Fibroblast of mammary gland (primary cell): ENCODE results near the gene RNU5B-1.

Source experiments
- DNase-seq: peaks from one replicate; pipeline ENCODE4 v3.0.0-alpha.2; 2010; ENCODE audit warnings: low read depth
- H3K4me3 ChIP-seq: 2 replicates; pipeline ENCODE4 v1.5.1; 2011; ENCODE audit warnings: low read depth, mild to moderate bottlenecking, low read length, moderate library complexity; ENCODE audit not compliant: control insufficient read depth
- TF ChIP-seq, protein P1 (sequence below): conservative IDR thresholded peaks from 2 replicates; pipeline ENCODE4 v1.5.1; 2011; ENCODE audit warnings: low read depth, low read length, inconsistent platforms; ENCODE audit not compliant: control insufficient read depth, insufficient read depth

Gene RNU5B-1

GRCh38 chr15:65287520-65287855 is 17.0 kb upstream of the RNU5B-1 start:
- DNase-seq = no peak
- TF ChIP-seq, protein P1, sequence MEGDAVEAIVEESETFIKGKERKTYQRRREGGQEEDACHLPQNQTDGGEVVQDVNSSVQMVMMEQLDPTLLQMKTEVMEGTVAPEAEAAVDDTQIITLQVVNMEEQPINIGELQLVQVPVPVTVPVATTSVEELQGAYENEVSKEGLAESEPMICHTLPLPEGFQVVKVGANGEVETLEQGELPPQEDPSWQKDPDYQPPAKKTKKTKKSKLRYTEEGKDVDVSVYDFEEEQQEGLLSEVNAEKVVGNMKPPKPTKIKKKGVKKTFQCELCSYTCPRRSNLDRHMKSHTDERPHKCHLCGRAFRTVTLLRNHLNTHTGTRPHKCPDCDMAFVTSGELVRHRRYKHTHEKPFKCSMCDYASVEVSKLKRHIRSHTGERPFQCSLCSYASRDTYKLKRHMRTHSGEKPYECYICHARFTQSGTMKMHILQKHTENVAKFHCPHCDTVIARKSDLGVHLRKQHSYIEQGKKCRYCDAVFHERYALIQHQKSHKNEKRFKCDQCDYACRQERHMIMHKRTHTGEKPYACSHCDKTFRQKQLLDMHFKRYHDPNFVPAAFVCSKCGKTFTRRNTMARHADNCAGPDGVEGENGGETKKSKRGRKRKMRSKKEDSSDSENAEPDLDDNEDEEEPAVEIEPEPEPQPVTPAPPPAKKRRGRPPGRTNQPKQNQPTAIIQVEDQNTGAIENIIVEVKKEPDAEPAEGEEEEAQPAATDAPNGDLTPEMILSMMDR = no peak
- no peak overlapping the region for H3K4me3 ChIP-seq

- TF ChIP-seq, protein P1 = no peak
- DNase-seq = no peak
- H3K4me3 ChIP-seq = no peak overlapping the region
Observed at GRCh38 chr15:65289261-65289854, 15.1 kb upstream of the RNU5B-1 start.

DNA sequence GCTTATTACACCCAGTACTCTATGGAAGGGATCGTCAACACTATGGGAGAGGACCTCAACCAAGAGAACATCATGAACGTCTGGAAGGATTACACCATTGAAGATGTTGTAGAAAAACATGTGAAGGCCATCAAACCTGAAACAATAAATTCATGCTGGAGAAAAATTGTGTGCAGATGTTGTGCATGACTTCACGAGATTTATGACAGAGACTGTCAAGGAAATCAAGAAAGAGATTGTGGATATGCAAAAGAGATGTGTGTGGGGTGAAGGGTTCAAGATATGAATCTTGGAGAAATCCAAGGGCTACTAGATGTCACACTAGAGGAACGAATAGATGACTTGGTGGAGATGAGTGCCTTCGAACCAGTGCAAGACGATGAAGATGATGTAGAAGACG is 14.2 kb upstream of the RNU5B-1 start:
- no peak overlapping the region for H3K4me3 ChIP-seq
- TF ChIP-seq, protein P1 = no peak
- DNase-seq = no peak

DNA sequence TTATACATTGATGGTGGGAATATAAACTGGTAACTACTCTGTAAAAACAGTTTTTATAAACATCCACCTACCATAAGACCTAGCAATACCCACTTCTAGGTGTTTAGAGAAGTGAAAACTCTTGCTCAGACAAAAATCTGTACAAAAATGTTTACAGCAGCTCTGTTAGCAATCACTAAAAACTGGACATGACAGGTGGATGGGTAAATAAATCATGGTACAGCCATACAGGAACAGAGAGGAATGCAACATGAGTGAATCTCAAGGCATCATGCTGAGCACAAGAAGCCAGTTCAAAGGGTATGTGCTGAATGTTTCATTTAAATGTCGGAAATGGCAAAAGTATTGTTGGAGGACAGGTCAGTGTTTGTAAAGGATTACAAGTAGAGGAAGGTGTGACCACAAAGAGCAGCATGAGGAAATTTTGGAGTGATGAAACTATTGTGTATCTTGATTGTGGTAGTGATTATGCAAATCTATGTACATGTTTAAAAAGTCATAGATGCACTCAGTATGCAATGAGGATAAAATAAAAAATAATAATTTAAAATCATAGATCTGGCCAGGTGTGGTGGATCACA is 11.4 kb upstream of the RNU5B-1 start:
- TF ChIP-seq, protein P1 = no peak
- DNase-seq = no peak
- H3K4me3 ChIP-seq = no peak overlapping the region

GRCh38 chr15:65298731-65299130 is 5.7 kb upstream of the RNU5B-1 start:
- no peak for DNase-seq
- TF ChIP-seq, protein P1 = no peak
- no peak overlapping the region for H3K4me3 ChIP-seq

DNA sequence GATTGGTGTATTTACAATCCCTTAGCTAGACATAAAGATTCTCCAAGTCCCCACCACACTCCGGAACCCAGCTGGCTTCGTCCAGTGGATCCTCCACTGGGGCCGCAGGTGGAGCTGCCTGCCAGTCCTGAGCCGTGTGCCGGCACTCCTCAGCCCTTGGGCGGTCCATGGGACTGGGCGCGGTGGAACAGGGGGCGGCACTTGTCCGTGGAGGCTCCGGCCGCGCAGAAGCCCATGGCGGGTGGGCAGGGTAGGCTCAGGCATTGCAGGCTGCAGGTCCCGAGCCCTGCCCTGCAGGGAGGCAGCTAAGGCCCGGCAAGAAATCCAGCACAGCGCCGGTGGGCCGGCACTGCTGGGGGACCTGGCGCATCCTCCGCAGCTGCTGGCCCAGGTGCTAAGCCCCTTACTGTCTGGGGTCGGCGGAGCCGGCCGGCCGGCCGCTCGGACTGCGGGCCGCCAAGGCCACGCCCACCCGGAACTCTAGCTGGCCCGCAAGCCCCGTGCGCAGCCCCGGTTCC is 3.5 kb upstream of the RNU5B-1 start:
- no peak for DNase-seq
- H3K4me3 ChIP-seq = no peak overlapping the region
- TF ChIP-seq, protein P1 = no peak
